NT2/D1 (cell line): ENCODE data around the gene BIRC3.

Source experiments
- DNase-seq: peaks from one replicate; pipeline ENCODE4 v3.0.0-alpha.2; 2011; ENCODE audit warnings: low read depth, low spot score
- H3K27me3 ChIP-seq: 2 replicates; pipeline ENCODE4 v1.6.0; 2011; ENCODE audit warnings: mild to moderate bottlenecking; ENCODE audit not compliant: insufficient read length, insufficient read depth
- H3K36me3 ChIP-seq: 2 replicates; pipeline ENCODE4 v1.6.1; 2011; ENCODE audit warnings: mild to moderate bottlenecking, low read length, mixed read lengths; ENCODE audit not compliant: insufficient read depth, insufficient read length
- H3K4me1 ChIP-seq: 2 replicates; pipeline ENCODE4 v1.5.1; 2011; ENCODE audit not compliant: insufficient read depth, insufficient read length
- H3K4me3 ChIP-seq: 2 replicates; pipeline ENCODE4 v1.5.1; 2011; ENCODE audit warnings: low read depth; ENCODE audit not compliant: insufficient read length
- H3K9ac ChIP-seq: 2 replicates; pipeline ENCODE4 v1.6.0; 2011; ENCODE audit warnings: low read depth; ENCODE audit not compliant: insufficient read length
- H3K9me3 ChIP-seq: 2 replicates; pipeline ENCODE4 v1.5.1; 2011; ENCODE audit warnings: mild to moderate bottlenecking, low read length; ENCODE audit not compliant: insufficient read depth
- SUZ12 ChIP-seq: IDR thresholded peaks from 2 replicates; pipeline ENCODE4 v1.6.1; 2011; ENCODE audit not compliant: insufficient read length, insufficient read depth; ENCODE audit errors: extremely low read depth
- YY1 ChIP-seq: IDR thresholded peaks from 2 replicates; pipeline ENCODE4 v1.6.1; 2011; ENCODE audit not compliant: insufficient read length, insufficient read depth
- ZNF274 ChIP-seq: IDR thresholded peaks from 2 replicates; pipeline ENCODE4 v1.6.1; 2011; ENCODE audit warnings: mild to moderate bottlenecking, low read depth, low read length

BIRC3 gene

DNA sequence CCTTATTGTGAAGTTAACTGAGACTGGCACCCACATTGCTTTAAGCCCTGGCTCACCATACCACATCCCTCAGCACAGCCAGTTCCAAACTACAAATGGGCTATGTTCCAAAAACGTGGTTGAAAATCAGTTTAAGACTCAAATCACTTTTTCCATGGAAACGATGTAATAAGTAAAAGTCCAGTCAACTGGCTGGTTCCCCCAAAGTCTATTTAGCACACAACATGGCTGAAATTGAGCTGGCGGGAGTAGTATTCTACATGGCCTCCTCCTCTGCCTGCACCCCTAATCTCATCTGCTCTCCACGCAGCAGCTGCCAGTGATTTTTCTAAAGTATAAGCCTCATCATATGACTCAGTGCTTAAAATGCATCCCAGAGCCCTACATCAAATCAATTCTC, 40.9 kb upstream of the BIRC3 start:
- no peaks in the 10 kb centered on the region for H3K9me3 ChIP-seq
- no peaks in the 10 kb centered on the region for H3K36me3 ChIP-seq
- no peak overlapping the region for H3K4me3 ChIP-seq
- DNase-seq: no peak
- H3K9ac ChIP-seq: no peak overlapping the region
- no peaks in the 10 kb centered on the region for H3K4me1 ChIP-seq
- TF ChIP-seq YY1 (no peak), ZNF274 (no peak)
- no peaks in the 10 kb centered on the region for H3K27me3 ChIP-seq

DNA sequence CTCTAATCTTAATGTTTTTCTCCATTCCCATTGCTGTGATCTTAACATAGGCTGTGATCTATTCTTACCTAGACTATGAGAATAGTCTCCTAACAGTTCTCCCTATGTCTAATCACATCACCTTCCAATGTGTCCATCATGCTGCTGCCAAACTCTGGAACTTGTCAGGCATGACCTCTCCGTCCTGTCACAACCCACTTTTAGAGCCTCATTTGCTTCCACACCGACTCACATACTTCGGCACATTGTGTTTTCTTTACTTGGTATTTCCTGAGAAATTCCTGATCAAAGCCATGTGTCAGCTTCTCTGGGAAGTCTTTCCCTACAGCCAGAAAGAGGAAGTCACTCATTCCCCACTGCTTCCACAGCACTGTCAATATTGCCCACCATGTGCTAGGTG, 40.5 kb upstream of the BIRC3 start:
- H3K4me1 ChIP-seq: no peaks in the 10 kb centered on the region

GRCh38 chr11:102279641-102280170, 37.6 kb upstream of the BIRC3 start:
- H3K9me3 ChIP-seq: no peaks in the 10 kb centered on the region
- no peak for DNase-seq
- H3K4me3 ChIP-seq: no peak overlapping the region
- no peak for TF ChIP-seq YY1
- TF ChIP-seq SUZ12: no peak
- no peak for TF ChIP-seq ZNF274
- H3K27me3 ChIP-seq: no peaks in the 10 kb centered on the region
- no peaks in the 10 kb centered on the region for H3K36me3 ChIP-seq
- H3K4me1 ChIP-seq: no peaks in the 10 kb centered on the region
- no peak overlapping the region for H3K9ac ChIP-seq

More for the DNA sequence above, 40.5 kb upstream of the BIRC3 start:
- no peak for DNase-seq
- Histone ChIP-seq H3K9me3 (no peaks in the 10 kb centered on the region), H3K36me3 (no peaks in the 10 kb centered on the region), H3K27me3 (no peaks in the 10 kb centered on the region), H3K9ac (no peak overlapping the region), H3K4me3 (no peak overlapping the region)
- TF ChIP-seq ZNF274 (no peak), YY1 (no peak), SUZ12 (no peak)

DNA sequence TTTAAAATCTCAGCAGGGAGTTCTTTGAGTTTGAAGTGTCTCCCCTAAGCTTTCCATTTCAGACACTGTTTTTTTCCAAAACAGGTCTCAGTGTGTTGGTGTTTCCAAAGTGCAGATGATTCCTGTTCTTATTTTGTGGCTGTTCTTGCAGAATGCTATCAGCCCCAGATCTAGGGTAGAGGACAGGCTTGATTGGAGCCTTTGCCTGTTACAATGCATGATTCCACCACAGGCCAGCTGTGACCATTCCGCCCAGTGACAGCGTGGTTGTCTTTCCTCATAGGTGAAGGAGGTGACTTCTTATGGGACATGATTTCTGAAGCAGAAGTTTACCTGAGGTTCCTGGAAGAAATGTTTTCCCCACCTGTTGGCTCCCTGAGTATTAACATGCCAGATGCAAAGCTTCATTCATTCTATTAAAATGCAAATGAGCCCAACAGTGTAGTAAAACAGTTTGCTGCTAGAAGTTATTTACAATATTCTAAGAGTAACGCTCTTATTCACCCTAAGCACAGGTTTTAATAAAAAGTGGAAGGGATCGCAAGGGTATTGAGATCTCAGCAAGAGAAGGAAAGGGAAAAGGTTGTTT, 36.9 kb upstream of the BIRC3 start:
- H3K4me3 ChIP-seq: no peak overlapping the region
- no peak for TF ChIP-seq ZNF274
- no peak for TF ChIP-seq YY1
- TF ChIP-seq SUZ12: no peak
- H3K9ac ChIP-seq: no peak overlapping the region
- no peaks in the 10 kb centered on the region for H3K36me3 ChIP-seq
- no peaks in the 10 kb centered on the region for H3K4me1 ChIP-seq
- H3K27me3 ChIP-seq: no peaks in the 10 kb centered on the region
- no peak for DNase-seq
- no peaks in the 10 kb centered on the region for H3K9me3 ChIP-seq

DNA sequence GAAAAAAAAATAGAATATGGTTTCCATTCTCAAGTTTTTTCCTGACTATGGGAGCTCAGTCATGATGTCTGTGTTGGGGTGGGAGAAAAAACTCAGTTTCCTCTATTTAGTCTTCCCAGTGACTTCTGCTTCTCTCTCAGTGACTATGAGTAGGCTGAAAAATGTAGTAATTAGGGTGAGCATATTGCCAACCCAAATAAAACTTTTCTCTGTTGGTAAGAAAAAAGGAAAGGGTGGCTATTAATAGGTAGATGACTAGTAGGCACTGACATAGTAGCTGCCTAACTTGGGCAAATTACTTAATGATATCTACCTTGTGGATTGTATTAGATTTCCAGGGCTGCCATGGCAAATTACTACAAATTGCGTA, 34.2 kb upstream of the BIRC3 start:
- no peak for TF ChIP-seq ZNF274
- no peak for TF ChIP-seq SUZ12
- no peak for TF ChIP-seq YY1
- DNase-seq: no peak
- H3K9ac ChIP-seq: no peak overlapping the region
- H3K9me3 ChIP-seq: no peaks in the 10 kb centered on the region
- no peaks in the 10 kb centered on the region for H3K36me3 ChIP-seq
- H3K4me3 ChIP-seq: no peak overlapping the region
- no peaks in the 10 kb centered on the region for H3K4me1 ChIP-seq
- no peaks in the 10 kb centered on the region for H3K27me3 ChIP-seq

DNA sequence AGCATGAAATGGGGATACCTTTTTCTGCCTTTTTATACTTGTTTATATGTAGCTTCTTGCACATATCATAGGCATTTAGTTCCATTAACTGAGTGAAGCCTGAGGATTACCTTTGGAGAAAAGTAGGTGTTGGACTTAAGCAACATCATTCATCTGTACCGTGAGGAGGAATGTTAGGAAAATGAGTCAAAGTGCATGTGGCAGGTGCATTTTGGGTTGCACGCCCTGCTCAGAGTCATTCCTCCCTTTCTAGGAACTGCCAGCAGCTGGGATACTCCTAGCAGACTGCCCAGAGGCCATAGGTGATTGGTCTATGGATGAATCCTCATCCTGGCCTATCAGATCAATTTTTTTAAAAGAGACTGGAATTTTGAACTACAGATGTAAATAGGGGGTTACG, 33.3 kb upstream of the BIRC3 start:
- Histone ChIP-seq H3K36me3 (no peaks in the 10 kb centered on the region), H3K4me1 (no peaks in the 10 kb centered on the region), H3K9me3 (no peaks in the 10 kb centered on the region), H3K9ac (no peak overlapping the region), H3K27me3 (no peaks in the 10 kb centered on the region), H3K4me3 (no peak overlapping the region)
- TF ChIP-seq ZNF274 (no peak), YY1 (no peak), SUZ12 (no peak)
- no peak for DNase-seq

DNA sequence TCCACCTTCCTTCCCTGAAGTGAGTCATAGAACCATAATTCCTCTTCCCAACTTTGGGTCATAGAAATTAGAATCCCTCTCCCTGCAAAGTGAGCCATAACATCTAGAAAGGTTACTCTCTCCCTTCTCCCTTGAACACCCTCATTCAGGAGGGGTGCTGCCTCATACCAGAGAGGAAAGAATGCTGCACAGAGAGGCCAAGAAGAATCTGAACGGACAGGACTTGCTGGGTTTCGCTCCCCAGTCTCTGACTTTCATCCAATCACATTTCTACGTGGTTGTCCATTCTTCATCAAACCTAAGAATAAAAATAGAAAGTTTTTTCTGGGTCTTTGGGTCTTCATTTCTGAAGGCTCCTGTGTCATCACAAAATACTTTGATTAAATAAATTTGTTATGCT, 31.0 kb upstream of the BIRC3 start:
- TF ChIP-seq YY1 (no peak), ZNF274 (no peak), SUZ12 (no peak)
- Histone ChIP-seq H3K4me1 (no peaks in the 10 kb centered on the region), H3K9me3 (no peaks in the 10 kb centered on the region), H3K36me3 (no peaks in the 10 kb centered on the region), H3K9ac (no peak overlapping the region), H3K4me3 (no peak overlapping the region), H3K27me3 (no peaks in the 10 kb centered on the region)
- no peak for DNase-seq
